ENCODE data around the gene VAMP5.
"Not testable (repeated sequence)": the region's sequence is repeated elsewhere in the genome, so short reads cannot be mapped to it uniquely, and the experiment has no call there.

Gene VAMP5

DNA sequence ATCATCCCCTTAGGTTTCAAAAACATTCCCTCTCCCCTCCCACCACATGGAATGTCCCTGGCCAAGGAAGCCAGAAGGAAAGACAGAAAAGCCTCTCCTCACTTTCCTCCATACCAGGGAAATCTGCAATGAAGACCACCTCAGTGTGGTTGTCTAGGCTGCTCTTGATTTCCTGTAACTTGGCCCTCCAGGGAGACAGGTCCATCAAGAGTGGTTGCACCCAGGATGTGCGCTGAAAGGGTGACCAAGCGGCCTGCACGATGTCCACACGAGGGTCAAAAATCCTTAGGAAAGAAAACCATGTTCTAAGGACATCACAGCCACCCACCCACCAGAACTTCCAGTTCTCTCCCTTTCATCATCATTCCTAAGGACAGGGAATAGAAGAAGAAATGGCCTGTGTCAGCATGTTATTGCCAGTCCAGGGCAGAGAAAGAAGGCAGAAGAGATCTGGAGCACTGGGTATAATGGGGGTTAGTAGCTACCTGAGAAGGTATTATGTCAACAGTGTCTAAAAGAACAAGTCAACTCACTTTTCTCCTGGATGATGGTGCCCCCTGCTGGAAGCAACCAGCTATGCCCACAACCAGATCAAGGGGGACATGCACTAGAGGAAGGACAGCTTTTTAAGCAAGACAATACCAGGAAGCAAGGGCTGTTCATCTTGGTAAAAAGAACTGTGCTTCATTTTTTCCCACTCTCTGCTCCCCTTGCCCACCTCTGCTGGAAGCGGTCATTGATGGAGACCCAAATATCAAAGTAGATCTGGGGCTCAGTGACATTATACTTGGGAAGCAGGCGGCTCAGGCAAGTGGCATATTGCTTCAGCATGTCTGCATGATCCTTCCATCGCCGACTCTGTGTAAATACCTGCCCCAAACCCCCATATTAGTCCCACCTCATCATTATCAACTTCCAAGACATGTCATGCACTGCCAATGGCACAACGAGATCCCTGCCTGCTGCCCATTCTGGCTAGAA lies 32.2 kb upstream of the VAMP5 start:
- peak; percentile 88 for DNase-seq

DNA sequence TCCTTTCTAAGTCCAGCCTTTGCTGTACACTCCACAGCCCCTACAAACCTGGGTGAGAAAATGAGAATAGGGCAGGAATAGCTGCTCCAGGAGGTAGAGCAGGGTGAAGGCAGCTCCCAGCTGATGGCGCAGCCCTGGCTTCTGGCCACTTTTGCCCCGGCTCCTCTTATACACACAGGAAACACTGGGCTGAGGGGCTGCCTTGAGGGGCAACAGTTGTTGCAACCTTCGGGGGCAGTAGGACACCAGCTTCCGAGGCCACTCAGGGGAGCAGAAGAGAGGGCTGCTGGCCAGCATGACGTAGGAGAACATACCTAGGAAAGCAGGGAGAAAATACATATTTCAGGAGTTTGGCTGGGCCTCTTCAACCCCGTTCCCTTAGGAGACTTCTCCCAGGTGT lies 31.0 kb upstream of the VAMP5 start:
- DNase-seq: no peak

DNA sequence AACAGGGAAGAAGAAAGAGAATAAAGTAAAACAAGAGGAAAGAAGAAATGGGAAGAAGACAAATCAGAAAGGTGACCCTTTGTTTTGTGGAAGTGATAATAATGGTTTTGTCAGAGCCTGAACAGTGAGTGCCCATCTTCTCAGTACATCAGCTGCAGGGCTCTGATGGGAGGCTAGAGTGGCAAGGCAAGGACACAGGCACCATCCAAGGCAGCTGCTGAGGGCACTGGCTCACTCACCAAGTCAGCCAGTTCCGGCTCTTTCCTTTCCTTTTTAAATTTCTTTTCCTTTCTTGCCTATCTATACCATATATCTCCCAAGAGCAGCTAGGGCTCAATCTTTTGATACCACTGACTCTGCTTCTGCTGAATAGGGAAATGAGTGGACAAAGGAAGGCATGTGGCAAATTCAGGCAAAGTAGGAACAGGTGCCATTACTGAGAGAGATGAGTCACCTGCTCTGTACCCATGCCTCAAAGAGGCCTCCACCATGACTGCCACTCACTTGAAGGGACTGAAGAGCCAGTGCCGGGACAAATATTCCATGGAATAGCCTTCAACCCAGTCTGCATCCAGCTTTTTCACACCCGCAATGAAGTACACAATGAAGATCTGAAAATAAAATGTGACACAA lies 29.1 kb upstream of the VAMP5 start:
- DNase-seq: no peak

DNA sequence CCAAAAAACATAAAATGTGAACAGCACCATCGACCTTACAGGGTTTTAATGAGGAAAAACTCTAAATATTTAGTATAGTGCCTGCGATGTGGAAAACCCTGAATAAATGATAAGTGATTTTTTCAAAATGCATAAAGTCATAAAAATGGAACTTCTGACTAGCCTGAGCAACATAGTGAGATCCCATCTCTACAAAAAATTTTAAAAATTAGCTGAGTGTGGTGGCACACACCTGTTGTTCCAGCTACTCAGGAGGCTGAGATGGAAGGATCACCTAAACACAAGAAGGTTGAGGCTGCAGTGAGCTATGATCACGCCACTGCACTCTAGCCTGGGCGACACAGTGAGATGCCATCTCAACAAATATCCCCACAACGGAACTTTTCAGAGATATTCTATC lies 27.1 kb upstream of the VAMP5 start:
- no peak for DNase-seq

DNA sequence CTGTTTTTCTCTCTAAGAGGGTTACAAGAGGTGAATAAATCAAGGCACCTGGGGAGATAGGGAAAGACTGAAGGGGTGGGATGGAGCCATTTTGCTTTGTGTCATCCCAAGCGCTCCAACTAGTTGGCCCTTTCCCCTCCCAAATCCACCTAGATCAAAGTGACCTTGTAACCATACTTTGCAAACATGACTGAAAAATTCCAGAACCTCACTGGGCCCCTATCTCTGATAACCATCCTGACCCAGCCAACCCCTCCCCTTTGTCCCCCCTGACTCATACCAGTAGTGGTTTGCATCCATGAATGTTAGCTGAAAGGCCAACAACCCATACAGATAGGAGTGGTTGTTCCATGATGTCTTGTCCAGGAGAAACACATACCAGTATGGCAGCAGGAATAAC lies 26.1 kb upstream of the VAMP5 start:
- no peak for DNase-seq

DNA sequence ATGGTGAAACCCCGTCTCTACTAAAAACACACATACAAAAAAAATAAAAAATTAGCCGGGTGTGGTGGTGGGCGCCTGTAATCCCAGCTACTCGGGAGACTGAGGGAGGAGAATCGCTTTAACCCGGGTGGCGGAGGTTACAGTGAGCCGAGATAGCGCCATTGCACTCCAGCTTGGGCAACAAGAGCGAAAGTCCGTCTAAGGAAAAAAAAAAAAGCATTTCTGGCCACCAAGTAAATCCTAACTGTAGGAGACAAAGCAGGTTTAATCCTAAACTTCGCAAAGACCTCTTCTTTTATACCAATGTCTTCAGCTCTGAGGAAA lies 23.9 kb upstream of the VAMP5 start:
- not testable (repeated sequence) for DNase-seq

DNA sequence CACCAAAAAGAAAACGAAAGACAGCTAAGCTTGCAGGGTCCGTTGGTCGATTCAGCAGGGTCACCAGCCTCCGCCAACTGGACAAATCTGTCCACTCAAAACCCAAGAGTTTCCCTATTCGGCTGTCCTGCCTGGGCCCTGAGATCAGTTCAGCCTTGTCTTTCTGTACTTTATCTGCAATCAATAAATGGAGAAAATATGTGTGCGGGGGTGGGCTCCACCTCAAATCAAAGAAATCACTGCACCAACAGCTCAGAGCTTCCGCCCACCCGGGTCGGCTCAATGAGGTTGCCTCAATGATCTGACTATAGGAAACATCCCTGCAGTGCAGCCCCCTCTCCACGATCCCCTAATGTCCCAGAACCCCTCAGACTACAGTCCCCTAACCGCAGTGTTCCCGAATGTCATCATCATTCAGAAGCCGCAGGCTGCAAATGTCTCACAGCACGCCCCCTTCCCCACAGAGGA lies 23.4 kb upstream of the VAMP5 start:
- DNase-seq: peak; percentile 37

DNA sequence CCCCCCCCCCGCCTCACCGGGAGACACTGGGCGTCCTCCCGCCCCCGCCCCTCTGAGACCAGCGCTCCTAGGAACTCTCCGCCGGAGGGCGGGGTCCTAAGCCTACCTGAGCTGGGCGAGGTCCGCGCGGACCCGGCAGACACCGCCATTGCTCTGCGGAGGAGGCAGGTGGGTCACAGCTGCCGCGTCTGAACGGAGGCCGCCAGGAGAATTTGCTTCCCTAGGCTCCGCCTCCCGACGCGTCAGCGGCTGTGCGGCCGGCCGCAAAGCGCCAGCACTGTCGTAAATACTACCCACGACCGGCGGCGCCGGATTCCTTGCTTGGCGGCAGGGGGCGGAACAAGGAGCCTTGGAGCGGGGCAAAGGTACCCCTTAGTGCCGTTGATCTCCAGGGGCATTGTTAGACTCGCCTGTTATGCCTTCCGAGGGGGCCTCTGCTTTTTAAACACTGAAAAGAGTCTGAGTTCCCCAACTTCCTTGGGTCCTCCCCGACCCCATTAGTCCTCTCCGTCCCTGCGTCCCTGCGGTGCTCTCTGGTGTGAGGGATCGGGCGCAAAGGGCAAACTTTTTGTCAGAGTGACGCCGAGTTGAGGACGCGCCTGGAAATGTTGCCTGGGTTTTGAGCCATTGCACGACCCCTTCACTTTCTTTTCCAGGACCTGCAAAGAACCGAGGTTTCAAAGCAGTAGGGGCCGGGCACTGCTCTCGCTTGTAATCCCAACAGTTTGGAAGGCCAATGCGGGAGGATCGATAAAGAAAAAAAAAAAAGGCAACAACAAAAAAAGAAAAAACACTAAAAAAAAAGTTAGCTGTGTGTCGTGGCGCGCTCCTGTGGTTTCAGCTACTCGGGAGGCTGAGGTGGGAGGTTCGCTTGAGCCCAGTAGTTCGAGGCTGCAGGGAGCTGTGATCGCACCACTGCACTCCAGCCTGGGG lies 22.7 kb upstream of the VAMP5 start, which contains the start of gene GGCX:
TSS of gene GGCX (minus strand) at position 214 of the 933 bp plus-strand sequence. CDS start at position 149, 65 bp downstream.
- peak; percentile 91 for DNase-seq

DNA sequence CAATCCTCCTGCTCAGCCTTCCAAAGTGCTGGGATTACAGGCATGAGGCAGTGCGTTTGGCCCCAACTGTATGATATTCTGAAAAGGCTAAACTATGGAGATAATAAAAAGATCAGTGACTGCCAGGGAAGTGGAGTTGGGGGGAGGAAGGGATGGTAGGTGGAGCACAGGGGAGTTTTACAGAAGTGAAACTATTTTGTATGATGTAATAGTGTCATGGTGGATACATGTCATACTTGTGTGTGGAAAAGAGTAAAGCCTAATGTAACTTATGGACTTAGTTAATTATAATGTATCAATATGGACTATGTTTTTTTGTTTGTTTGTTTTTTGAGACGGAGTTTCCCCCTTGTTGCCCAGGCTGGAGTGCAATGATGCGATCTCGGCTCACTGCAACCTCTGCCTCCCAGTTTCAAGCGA lies 20.1 kb upstream of the VAMP5 start:
- DNase-seq: no peak

DNA sequence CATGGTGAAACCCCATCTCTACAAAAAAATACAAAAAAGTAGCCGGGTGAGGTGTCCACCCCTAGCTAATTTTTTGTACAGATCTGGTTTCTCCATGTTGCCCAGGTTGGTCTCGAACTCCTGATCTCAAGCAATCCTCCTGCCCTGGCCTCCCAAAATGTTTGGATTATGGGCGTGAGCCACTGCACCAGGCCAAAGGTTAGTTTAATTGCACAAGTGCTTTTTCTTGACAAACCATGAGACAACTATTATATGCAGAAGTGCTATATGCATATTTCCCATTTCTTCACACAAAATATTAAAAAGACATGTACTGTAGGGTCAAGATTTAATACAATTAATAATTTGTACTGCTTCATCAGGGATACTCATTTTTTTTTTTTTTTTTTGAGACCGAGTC lies 18.0 kb upstream of the VAMP5 start:
- DNase-seq: no peak

DNA sequence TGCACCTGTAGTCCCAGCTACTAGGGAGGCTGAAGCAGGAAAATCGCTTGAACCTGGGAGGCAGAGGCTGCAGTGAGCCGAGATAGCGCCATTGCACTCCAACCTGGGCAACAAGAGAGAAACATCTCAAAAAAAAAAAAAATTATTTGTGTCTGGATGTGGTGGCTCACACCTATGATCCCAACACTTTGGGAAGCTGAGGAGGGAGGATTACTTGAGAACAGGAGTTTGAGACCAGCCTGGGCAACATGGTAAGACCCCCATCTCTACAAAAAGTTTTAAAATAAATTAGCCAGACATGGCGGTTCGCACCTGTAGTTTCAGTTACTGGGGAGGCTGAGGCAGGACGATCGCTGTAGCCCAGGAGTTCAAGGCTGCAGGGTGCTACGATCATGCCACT lies 8.5 kb upstream of the VAMP5 start:
- DNase-seq: no peak

DNA sequence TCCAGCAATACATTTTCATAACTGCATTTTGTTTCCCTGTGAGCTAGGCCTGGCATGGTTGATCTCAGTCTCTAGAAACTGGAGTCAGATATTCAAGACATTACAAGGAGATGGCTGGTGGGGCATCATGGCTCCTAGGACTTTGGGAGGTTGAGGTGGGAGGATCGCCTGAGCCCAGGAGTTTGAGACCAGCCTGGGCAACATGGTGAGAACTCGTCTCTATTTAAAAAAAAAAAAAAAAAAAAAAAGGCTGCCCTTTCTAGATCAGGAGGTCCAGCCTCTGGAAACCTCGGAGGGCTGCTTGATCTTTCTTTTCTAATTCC lies 7.2 kb upstream of the VAMP5 start:
- no peak for DNase-seq

DNA sequence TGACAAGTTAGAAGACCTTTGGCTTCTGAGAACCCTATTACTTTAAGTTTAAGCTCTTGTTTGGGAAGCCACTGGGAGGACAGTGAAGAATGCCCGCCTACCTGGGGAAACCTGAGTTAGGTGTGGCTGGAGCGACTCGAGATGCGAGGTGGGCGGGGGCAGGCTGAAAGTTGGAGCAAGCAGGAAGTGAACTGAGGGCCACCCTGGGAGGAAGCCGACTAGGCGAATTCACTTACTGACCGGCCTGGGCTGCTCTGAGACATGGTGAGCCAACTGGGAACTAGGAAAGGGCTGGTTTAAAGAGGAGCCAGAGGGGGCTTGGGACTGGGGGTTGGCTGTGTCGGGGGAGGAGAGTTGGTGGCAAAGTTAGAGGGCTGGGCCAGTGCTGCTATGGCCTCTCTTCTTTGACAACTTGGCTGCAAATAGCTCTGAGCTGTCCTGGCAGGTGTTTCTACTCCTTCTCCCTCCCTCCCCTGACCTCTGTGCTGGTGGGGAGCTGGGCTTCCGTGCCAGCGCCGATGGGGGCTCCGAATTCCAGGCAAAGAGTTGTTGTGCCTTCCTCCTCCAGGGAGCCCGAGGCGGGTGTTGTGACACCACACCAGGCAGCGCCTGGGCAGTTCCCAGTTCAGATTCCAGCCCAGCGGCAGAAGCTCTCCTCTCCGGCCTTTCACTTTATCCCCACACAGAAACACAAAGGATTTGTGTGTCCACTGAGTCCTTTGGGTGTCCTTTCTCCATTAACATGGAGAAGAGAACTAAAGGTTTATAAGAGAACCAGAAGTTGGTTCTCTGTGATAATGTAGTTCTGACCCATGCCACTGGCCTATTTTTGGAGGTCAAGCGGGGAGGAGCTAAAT lies 6.6 kb upstream of the VAMP5 start, which contains the start of gene VAMP8:
TSS of gene VAMP8 (plus strand) at position 201 of the 857 bp plus-strand sequence. CDS start at position 262, 61 bp downstream.
- peak; percentile 41 for DNase-seq

DNA sequence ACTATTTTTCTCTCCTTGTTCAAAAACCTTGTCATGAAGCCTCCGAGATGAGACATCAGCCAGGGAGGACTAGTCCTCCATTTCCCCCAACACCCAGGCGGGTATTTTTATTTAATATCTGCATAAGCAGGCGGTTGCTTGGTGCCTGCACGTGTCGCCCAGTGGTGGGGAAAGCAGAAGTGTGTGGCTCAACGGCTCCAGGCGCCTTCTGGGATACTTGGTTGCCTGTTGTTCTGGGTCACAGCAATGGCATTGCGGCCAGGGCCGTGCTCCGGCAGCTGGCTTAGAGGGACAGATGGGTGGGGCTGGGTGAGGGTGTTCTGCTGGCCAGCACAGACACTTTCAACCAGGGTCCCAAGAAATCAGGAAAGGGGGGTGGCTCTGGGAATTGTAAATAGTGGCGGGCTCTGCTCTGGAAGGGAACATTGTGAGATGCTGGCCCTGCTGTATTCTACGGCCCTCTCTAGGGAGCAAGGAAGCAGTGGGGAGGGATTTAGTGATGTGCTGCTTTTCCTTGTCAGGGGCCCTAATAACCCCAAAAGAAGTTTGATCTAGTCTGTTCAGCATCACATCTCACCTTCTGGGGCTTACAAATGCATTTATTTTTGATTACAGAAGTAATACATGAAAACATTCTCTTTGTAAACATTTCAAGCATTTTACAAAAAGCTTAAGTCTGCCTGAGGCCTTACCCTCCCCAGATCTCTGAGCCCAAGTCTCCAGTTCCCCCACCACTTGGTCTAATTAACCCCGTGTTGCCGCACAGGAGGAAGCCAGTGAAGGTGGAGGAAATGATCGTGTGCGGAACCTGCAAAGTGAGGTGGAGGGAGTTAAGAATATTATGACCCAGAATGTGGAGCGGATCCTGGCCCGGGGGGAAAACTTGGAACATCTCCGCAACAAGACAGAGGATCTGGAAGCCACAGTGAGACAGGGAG lies 5.7 kb upstream of the VAMP5 start:
- no peak for DNase-seq

DNA sequence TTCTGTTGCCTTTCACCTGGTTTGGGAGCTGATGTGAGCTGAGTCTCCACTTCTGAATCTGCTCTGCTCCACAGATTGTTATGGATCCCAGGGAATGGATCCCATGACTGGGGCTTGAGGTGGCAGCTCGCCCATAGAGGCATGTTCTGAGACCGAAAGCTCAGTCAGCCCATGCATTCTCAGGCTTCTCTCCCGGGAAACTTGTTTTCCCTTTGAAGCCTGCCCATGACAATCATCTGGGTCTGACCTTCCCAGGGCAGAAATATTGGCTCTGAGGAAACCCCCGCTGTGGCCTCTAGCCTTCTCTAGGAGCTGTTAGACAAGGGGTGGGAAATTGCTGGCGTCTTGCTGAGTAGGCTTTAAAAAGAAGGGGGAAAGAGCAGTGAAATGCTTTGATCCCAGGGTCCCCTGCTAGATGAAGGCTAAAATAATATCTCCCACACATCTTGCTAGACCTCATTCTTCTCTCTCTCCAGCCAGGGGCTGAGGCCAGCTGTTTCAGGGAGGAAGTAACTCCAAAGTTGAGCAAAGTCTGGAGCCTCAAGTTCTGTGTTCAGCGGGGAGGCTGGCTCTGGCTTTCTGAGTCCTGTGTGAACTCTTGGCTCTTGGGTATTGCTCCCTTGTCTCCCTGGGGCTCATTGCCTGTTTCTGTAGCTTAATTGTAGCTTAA lies 4.8 kb upstream of the VAMP5 start:
- DNase-seq: no peak

DNA sequence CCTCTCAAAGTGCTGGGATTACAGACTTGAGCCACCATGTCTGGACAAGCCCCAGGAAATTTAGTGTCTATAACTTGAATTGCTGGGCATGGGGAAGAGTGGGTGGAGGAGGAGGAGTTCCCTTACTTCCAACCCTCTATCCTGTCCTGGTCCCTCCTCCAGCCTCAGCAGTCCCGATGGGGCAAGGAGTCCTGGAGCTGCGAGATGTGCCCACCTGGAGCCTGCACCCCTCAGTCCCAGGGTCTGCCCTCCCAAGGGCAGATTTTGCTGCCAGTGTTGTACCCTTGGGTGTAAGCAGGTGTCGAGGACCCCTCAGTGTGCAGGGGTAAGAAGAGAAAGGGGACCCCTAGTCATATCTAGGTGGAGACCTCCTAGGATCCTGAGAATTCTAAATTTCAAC lies 4.0 kb upstream of the VAMP5 start:
- no peak for DNase-seq

DNA sequence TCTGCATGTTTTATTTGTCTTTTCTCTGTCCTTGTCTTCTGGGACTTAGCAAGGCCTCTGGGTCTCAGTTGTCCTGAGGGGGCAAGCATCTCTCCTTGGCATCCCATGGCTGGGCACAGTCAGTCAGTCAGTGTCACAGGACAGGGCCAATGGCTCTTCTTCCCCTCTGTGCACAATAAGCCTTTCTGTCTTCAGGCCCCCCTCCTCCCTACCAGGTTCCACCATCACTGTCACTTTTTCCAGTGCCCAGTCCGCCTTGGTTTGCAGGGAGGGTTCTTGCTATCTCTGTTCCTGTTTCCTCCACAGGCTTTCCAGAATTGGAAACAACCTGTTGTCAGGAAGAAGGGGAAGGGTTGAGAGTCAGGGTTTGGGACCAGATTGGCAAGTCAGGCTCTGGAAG lies 1.7 kb upstream of the VAMP5 start:
- DNase-seq: no peak

DNA sequence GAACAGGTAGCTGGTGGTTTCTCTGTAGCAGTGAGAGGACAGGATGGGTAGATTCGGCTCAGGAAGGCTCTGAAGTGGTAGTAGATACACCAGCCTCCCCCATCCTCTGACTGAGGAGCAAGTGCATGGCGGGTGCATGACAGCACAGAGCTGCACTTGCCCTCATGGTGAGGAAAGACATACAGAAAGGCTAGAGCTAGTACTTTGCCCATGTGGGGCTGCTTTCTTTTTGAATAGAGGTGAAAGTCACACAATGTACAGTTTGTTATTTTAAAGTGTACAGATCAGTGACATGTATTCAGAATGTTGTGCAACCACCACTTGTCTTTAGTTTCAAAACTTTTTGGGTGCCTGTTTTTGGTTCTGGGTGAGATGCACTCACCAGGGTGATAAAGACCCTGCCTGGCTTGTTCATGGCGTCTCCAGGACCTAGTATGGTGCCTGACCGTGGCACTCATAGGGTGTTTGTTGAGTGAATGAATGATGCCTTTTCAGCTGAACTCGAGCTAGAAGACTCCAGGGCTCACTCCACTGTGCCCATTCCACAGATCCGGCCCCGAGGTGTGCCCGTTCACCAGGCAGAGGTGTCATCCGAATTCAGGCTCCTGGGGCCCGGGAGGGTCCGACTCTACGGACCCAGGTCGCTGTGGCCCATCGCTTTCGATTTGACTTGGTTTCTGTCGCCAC lies 421 bp upstream of the VAMP5 start:
- no peak for DNase-seq

Data from activated T-cell treated with anti-CD3 and anti-CD28 coated beads for 4 hours (primary cell).